Measurements from ENCODE around the gene CFAP126.
A peak's percentile ranks its signal among the peaks of the same experiment; 100 is the strongest.
"Not testable (repeated sequence)": the region's sequence is repeated elsewhere in the genome, so short reads cannot be mapped to it uniquely, and the experiment has no call there.

CFAP126 gene

DNA sequence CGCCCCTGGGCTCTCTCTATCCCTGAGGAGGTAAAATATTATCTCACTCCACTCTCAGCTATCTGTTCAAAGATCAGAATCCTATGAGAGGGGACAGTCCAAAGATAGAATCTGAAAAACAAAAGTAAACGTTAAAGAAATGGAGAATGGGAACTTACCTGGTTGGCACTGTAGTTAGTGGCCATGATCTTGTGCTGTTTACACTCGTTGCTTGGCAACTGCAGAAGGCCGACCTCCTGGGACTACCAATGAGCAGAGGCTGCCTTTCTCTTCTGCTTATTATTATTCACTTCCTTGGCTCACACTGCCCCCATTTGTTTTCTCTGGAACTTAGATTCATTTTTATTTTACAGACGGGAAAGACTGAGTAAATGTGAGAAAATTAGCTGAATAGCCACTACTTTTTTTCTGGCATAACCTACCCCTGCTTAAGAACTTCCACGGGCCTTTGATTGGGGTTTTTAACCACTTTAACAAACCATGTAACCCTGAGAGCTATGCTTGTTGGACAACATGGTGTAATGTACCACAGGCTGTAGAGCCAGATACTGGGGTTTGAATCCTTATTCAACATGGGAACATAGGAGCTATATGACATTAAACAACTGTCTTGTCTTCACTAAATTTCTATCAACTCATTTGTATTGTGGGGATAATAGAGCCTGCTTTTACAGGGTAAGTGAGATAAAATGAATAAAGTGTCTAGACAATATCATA, at the start of gene CFAP126:
Gene CFAP126 (minus strand): TSS at position 193 of the 717 bp plus-strand sequence. CDS start 8 bp downstream, at position 185.
- DNase-seq (ENCODE audit: low spot score), result peak; percentile 91

DNA sequence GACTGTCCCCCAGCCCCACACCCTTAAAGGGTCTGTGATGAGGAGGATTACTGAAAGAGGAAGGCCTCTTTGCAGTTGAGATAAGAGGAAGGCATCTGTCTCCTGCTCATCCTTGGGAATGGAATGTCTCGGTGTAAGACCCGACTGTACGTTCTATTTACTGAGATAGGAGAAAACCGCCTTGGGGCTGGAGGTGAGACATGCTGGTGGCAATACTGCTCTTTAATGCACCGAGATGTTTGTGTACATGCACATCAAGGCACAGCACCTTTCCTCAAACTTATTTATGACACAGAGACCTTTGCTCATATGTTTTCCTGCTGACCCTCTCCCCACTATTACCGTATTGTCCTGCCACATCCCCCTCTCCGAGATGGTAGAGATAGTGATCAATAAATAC, 45.4 kb upstream of the CFAP126 start:
- not testable (repeated sequence) for DNase-seq (ENCODE audit: low spot score)

GRCh38 chr1:161410636-161410970, 42.9 kb upstream of the CFAP126 start:
- not testable (repeated sequence) for DNase-seq (ENCODE audit: low spot score)

DNA sequence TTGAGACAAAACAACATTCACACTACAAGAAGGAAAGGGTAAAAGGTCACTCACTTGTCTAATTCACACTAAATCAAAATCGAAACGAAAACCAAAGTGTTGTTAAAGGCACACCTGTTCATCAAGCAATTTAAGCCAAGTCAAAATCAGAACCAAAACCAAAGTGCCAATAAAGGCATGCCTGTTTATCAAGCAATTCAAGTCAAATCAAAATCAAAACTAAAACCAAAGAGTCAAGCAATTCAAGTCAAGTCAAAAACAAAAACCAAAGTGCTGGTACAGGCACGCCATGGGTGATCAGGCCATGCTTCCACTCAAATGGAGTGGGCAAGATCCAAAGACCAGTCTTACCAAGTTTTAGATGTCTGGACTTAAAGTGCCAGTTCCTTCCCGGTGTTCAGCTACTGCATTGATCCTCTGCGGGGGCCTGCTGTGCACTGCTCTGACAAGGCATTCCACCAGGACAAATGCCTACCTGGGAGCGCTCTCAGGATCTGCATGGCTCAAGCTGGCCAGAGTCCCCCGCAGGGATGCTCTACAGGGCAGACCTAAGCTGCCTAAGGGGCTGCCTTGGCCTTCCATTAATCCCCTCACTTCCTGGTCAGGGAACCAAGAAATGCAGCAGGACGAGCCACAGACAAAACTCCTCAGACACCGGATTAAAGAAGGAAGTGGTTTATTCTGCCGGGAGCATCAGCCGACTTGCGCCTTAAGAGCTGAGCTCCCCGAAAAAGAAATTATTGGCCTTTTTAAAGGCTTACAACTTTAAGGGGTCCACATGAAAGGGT, 42.4 kb upstream of the CFAP126 start:
- DNase-seq (ENCODE audit: low spot score), result not testable (repeated sequence)

DNA sequence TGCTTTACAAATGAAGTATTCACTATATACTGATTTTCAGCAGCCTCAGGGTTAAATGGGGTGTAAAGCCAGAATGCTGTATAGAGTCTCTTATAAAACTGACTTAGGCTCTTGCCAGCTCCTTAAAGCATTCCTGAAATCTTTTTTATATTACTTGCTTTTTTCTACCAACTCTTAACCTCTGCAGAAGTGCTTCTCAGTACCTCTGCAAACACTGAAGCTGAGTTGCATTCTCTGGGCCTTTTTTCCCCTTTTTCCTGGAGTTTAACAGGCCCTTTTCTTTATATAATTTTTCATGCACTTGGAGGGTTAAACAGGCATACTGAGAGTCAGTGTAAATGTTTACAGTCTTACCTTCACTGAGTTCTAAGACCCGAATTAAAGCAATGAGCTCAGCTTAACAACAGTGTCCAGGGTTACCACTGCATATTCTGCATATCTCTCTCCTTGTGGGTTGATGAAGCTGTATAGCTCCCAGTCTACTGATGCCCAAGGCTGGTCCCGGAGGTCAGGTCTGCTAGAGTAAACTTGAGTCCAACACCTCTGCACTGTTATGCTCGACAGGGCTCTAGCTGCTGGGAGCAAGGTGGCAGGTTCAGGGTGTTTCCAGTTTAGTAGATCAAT, 40.9 kb upstream of the CFAP126 start:
- no peak for DNase-seq (ENCODE audit: low spot score)

DNA sequence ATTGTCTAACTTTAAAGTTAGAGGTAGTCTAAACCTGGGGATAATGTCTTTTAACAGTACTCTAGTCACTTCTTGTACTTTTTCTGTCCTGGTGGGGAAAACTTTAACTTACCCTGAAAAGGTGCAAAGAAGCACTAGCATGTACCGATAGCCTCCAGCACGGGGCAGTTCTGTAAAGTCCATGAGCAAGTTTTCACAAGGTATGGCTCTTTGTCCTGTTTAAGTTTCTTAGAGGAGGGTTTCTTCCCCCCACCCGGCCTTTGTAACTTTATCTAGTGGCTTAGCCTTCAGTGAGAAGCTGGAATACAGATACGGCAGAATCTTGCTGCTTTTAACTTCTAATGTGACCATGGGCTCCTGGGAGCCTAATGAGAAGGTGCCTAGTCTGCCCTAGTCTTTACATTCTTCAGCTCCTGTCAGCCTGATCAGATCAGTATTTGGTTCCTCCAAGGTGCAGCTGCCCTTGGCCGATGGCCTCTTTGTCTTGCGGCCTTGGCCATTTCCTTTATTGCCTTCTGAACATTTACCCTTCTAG, 39.8 kb upstream of the CFAP126 start:
- DNase-seq (ENCODE audit: low spot score), result no peak

DNA sequence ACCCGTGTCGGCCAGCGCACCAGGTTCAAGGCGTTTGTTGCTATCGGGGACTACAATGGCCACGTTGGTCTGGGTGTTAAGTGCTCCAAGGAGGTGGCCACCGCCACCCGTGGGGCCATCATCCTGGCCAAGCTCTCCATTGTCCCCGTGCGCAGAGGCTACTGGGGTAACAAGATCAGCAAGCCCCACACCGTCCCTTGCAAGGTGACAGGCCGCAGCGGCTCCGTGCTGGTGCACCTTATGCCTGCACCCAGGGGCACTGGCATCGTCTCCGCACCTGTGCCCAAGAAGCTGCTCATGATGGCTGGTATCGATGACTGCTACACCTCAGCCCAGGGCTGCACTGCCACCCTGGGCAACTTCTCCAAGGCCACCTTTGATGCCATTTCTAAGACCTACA, 38.9 kb upstream of the CFAP126 start:
- DNase-seq (ENCODE audit: low spot score), result not testable (repeated sequence)

DNA sequence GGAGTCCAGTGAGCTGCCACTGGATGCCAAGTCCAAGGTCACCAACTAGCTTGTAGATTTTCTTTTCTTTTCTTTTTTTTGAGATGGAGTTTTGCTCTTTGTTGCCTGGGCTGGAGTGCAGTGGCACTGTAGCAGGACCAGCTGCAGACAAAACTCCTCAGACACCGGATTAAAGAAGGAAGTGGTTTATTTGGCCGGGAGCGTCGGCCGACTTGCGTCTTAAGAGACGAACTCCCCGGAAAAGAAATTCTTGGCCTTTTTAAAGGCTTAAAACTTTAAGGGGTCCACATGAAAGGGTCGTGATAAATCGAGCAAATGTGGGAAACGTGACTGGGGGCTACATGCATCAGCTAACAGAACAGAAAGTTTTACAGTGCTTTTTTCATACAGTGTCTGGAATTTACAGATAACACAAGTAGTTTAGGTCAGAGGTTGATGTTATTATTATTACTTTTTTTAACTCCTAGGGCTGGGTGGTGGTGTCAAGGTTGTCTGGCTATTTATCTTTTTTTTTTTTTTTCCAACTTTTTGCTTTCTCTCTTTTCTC, 36.4 kb upstream of the CFAP126 start:
- no peak for DNase-seq (ENCODE audit: low spot score)

DNA sequence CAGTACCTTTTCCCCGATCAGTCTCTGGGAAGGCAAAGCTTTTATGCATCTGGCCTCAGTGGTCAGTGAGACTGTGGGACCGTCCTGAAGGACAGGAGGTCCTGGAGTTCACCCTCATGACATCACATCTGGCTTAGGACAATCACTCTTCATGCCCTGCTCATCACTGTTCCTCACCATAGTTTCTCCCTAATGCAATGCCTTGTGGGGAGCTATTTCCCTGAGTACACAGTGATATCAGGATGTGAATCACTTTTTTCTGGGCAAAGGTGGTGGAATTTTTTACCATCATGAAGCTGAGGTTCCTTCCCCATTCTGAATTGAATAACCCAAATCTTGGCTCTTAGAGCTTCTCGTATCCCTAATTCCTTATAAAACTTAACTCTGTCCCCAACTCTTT, 34.8 kb upstream of the CFAP126 start:
- DNase-seq (ENCODE audit: low spot score), result no peak

GRCh38 chr1:161399257-161399998, 31.8 kb upstream of the CFAP126 start:
- peak; percentile 83 for DNase-seq (ENCODE audit: low spot score)

DNA sequence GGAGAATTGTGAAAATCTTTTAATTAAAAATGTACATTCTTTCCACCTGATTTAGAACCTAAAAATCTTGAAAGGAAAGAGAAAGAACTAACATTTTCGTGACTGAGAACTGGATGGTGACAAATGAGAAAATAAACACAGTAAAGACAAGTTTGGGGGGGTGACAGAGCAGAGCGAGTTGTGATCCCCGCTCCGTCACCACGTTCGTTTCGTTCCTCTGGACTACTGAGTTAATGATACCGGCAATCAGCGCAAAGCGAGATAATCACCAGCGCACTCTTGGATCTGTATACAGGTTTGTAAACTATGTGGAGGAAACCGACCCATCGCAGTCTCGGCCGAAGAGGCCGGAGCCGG, 31.2 kb upstream of the CFAP126 start:
- no peak for DNase-seq (ENCODE audit: low spot score)

- DNase-seq (ENCODE audit: low spot score), result not testable (repeated sequence)
These were observed 29.4 kb upstream of the CFAP126 start for GRCh38 chr1:161397038-161397437.

DNA sequence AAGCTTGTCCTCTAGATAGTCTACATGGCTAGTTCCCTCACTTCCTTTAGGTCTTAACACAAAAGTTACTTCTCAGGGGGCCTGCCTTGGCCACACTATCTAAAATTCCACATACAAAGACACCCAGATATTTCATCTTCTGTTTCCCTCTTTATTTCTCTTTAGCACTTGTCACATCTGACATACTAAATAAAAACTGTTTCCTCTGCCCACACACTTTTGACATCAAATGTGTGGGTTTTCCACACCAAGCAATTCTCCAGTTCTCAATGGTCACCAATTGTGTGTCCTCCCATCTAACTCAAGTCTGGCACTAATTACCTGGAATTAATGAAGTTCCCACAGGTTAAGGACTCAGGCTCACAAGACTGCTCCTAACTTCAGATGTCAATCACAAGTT, 25.5 kb upstream of the CFAP126 start:
- DNase-seq (ENCODE audit: low spot score), result no peak

DNA sequence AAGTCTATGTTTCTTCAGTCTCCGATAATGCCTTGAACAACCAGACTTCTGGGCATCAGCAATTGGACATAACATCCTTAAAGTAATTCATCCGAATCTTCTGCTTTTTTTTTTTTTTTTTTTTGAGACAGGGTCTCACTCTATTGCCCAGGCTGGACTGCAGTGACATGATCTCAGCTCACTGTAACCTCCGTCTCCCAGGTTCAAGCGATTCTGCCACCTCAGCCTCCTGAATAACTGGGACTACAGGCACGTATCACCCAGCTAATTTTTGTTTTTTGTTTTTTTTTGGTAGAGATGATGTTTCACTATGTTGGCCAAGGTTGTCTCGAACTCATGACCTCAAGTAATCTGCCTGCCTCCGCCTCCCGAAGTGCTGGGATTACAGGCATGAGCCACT, 23.9 kb upstream of the CFAP126 start:
- DNase-seq (ENCODE audit: low spot score), result no peak

DNA sequence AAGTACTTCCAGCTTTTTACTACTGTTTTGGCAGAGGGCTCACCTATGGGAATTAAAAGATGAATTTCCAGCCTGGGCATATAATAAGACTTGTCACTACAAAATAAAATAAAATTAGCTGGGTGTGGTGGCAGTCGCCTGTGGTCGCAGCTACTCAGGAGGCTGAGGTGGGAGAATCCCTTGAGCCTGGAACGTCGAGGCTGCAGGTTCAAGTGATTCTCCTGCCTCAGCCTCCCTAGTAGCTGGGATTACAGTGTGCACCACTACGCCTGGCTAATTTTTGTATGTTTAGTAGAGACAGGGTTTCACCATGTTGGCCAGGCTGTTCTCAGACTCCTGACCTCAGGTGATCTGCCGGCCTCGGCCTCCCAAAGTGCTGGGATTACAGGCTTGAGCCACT, 23.5 kb upstream of the CFAP126 start:
- DNase-seq (ENCODE audit: low spot score), result not testable (repeated sequence)

GRCh38 chr1:161390559-161390858, 22.8 kb upstream of the CFAP126 start:
- DNase-seq (ENCODE audit: low spot score), result no peak

DNA sequence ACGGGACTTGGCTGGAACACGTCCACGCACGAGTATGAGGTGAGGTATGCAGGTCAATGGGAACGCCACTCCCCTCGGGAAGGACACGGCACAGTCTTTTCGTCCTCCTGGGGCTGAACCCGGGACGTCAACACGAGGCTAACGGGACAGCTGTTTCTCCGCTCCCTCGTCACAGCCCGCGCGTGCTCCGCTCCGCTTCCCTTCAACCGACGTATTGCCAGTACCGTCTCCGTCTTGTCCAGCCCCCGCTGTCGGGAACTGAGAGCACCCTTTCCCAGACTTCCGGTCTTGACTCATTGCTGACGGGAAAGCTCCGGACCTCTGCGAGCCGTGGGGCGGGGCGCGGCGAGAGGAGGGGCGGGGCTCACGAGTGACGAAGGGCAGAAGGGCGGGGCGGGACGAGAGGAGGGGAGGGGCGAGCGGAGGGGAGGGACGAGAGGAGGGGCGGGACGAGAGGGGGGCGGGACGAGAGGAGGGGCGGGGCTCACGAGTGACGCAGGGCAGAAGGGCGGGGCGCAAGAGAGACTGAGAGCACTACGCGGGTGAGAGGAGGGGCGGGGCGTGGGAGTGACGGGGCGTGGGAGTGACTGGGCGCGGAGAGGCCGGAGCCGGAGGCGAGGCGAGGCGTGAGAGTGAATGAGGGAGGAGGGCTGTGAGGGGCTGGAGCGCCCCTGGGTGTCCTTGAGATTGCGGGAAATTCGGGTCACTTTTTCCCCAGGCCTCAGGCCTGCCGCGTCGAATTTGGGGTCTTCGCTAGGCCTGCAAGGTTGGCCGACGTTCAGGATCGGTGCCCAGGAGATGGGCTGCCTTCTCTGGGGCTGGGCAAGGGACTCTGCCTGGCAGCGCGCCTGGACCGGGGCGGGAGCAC, 22.2 kb upstream of the CFAP126 start:
- peak; percentile 95 for DNase-seq (ENCODE audit: low spot score)

DNA sequence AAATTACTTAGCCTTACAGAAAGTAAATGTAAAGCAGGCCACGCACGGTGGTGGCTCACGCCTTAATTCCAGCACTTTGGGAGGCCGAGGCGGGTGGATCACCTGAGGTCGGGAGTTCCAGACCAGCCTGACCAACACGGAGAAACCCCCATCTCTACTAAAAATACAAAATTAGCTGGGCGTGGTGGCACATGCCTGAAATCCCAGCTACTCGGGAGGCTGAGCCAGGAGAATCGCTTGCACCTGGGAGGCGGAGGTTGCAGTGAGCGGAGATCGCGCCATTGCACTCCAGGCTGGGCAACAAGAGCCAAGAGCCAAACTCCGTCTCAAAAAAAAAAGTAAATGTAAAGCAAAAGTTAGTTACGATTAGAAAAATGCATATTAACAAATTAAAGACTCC, 21.5 kb upstream of the CFAP126 start:
- not testable (repeated sequence) for DNase-seq (ENCODE audit: low spot score)

DNA sequence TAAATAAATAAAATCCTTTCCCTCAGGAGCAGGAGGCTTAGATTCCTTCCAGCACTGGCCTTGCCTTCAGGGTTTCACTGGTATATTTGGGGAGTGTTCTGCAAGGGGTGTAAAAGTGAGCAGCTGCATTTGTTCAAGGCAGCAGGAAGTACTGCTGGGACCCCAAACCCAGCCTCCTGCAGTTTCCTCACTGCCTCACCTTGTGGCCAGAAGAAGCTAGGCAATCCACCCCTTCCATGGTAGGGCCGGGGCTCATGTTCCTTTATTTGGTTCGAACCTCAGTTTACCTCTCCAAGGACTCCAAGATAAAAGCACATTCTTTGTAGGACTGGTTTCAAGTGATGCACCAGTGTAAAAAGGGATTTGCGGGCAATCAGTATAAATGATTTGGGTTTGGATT, 21.0 kb upstream of the CFAP126 start:
- no peak for DNase-seq (ENCODE audit: low spot score)

GRCh38 chr1:161382214-161383019, 14.7 kb upstream of the CFAP126 start:
- DNase-seq (ENCODE audit: low spot score), result peak; percentile 38

Data from germinal center (tissue), 1 donor.